OCI-LY1 (cell line): ENCODE measurements around the gene RBMS3.
A peak's percentile ranks its signal among the peaks of the same experiment; 100 is the strongest.

Experiments
- H2AFZ ChIP-seq: fragments of 200-600 bp; sonication (generic), shearing (Covaris generic); 2 replicates; pipeline ENCODE4 v1.6.0; 2014; ENCODE audit warnings: antibody characterized with exemption, mild to moderate bottlenecking, low read length
- H3F3A ChIP-seq: fragments of 200-600 bp; sonication (generic), shearing (Covaris generic); 2 replicates; pipeline ENCODE4 v1.6.0; 2014; ENCODE audit warnings: mild to moderate bottlenecking, antibody characterized with exemption, low read length, moderate library complexity; ENCODE audit not compliant: insufficient read depth
- H3K27ac ChIP-seq: fragments of 200-600 bp; sonication (generic); 2 replicates; pipeline ENCODE4 v1.5.1; 2014; ENCODE audit warnings: low read length, mixed run types, mild to moderate bottlenecking, low read depth; ENCODE audit not compliant: poor library complexity, severe bottlenecking
- H3K27me3 ChIP-seq: fragments of 200-600 bp; sonication (generic); 2 replicates; pipeline ENCODE4 v1.6.0; 2014; ENCODE audit warnings: antibody characterized with exemption, mild to moderate bottlenecking, low read length, moderate library complexity; ENCODE audit not compliant: insufficient read depth
- H3K36me3 ChIP-seq: fragments of 200-600 bp; sonication (generic); 2 replicates; pipeline ENCODE4 v1.6.1; 2014; ENCODE audit warnings: mild to moderate bottlenecking, antibody characterized with exemption, low read length, moderate library complexity, mixed read lengths; ENCODE audit not compliant: insufficient read depth
- H3K4me1 ChIP-seq: fragments of 200-600 bp; sonication (generic); 2 replicates; pipeline ENCODE4 v1.5.1; 2014; ENCODE audit warnings: mild to moderate bottlenecking, low read length, moderate library complexity; ENCODE audit not compliant: insufficient read depth, severe bottlenecking
- H3K4me2 ChIP-seq: fragments of 200-600 bp; sonication (generic), shearing (Covaris generic); 2 replicates; pipeline ENCODE4 v1.6.1; 2014; ENCODE audit warnings: low read length
- H3K4me3 ChIP-seq: fragments of 200-600 bp; sonication (generic); 2 replicates; pipeline ENCODE4 v1.5.1; 2014; ENCODE audit warnings: low read length, low read depth, mild to moderate bottlenecking, mixed read lengths; ENCODE audit not compliant: poor library complexity, severe bottlenecking
- H3K79me2 ChIP-seq: fragments of 200-600 bp; shearing (Covaris generic); 2 replicates; pipeline ENCODE4 v1.6.1; 2016; ENCODE audit warnings: mixed run types, low read length, mixed read lengths; ENCODE audit not compliant: insufficient read depth
- H3K9ac ChIP-seq: fragments of 200-600 bp; sonication (generic), shearing (Covaris generic); 2 replicates; pipeline ENCODE4 v1.6.1; 2014; ENCODE audit warnings: mild to moderate bottlenecking, low read length, mixed read lengths
- H3K9me2 ChIP-seq: fragments of 200-600 bp; sonication (generic), shearing (Covaris generic); 2 replicates; pipeline ENCODE4 v1.6.1; 2014; ENCODE audit warnings: low read depth, mild to moderate bottlenecking, low read length, mixed read lengths
- H3K9me3 ChIP-seq: fragments of 200-600 bp; shearing (Covaris generic); 2 replicates; pipeline ENCODE4 v1.6.1; 2014; ENCODE audit warnings: low read length, mixed read lengths
- H4K20me1 ChIP-seq: fragments of 200-600 bp; sonication (generic), shearing (Covaris generic); 2 replicates; pipeline ENCODE4 v1.6.0; 2016; ENCODE audit warnings: mild to moderate bottlenecking, low read length; ENCODE audit not compliant: insufficient read depth
- CTCF ChIP-seq: fragments of 200-600 bp; sonication (generic), shearing (Covaris generic); IDR thresholded peaks from 2 replicates; pipeline ENCODE4 v1.5.1; 2017; ENCODE audit warnings: mild to moderate bottlenecking, antibody characterized with exemption, low read length, moderate library complexity, mixed read lengths
- EZH2 ChIP-seq: fragments of 200-600 bp; sonication (generic), shearing (Covaris generic); IDR thresholded peaks from 2 replicates; pipeline ENCODE4 v1.8.0; 2017; ENCODE audit warnings: borderline replicate concordance, mixed run types, mild to moderate bottlenecking, antibody characterized with exemption, low read length, moderate library complexity, mixed read lengths

RBMS3 gene

GRCh38 chr3:29344935-29345334 is 64.1 kb downstream of the RBMS3 start:
- peaks cover 87% of the 10 kb centered on the region for H3K4me1 ChIP-seq
- H3K9me3 ChIP-seq, result no peaks in the 10 kb centered on the region
- H3K27ac ChIP-seq, result peak overlapping the region; percentile 44
- H2AFZ ChIP-seq, result no peak overlapping the region
- TF ChIP-seq EZH2, result no peak
- TF ChIP-seq CTCF, result no peak
- peaks cover 51% of the 10 kb centered on the region for H3K79me2 ChIP-seq
- H4K20me1 ChIP-seq, result no peaks in the 10 kb centered on the region
- peak overlapping the region; percentile 12; the same call in 1 of the 2 replicates for H3K4me2 ChIP-seq
- H3K9me2 ChIP-seq, result no peaks in the 10 kb centered on the region
- H3K36me3 ChIP-seq, result peaks cover 20% of the 10 kb centered on the region
- H3K9ac ChIP-seq, result no peak overlapping the region
- no peaks in the 10 kb centered on the region for H3F3A ChIP-seq
- no peak overlapping the region for H3K4me3 ChIP-seq
- no peaks in the 10 kb centered on the region for H3K27me3 ChIP-seq

- Histone ChIP-seq H3K9ac (no peak overlapping the region), H3K4me1 (peaks cover 87% of the 10 kb centered on the region)
These were observed 64.8 kb downstream of the RBMS3 start for GRCh38 chr3:29345516-29346300.

GRCh38 chr3:29346828-29347227 is 66.0 kb downstream of the RBMS3 start:
- Histone ChIP-seq H3K4me2 (peak overlapping the region; percentile 16; the same call in 1 of the 2 replicates), H3K4me3 (no peak overlapping the region), H3K79me2 (peaks cover 50% of the 10 kb centered on the region), H3K27me3 (no peaks in the 10 kb centered on the region), H3K4me1 (peaks cover 87% of the 10 kb centered on the region), H4K20me1 (no peaks in the 10 kb centered on the region), H3K9me3 (no peaks in the 10 kb centered on the region), H3K27ac (no peak overlapping the region), H3K36me3 (peaks cover 17% of the 10 kb centered on the region), H3K9ac (no peak overlapping the region; the same call in 1 of the 2 replicates), H3K9me2 (no peaks in the 10 kb centered on the region), H2AFZ (no peak overlapping the region), H3F3A (no peaks in the 10 kb centered on the region)
- TF ChIP-seq CTCF (no peak), EZH2 (no peak)

More at GRCh38 chr3:29345516-29346300, 64.8 kb downstream of the RBMS3 start:
- Histone ChIP-seq H3F3A (no peaks in the 10 kb centered on the region), H4K20me1 (no peaks in the 10 kb centered on the region), H3K4me2 (no peak overlapping the region; the same call in 1 of the 2 replicates), H2AFZ (no peak overlapping the region), H3K9me2 (no peaks in the 10 kb centered on the region), H3K27ac (peak overlapping the region; percentile 44), H3K36me3 (peaks cover 20% of the 10 kb centered on the region), H3K79me2 (peaks cover 50% of the 10 kb centered on the region), H3K9me3 (no peaks in the 10 kb centered on the region), H3K27me3 (no peaks in the 10 kb centered on the region), H3K4me3 (no peak overlapping the region)
- TF ChIP-seq CTCF (no peak), EZH2 (no peak)
